Amygdala (tissue), 56 donors: ENCODE data around the gene WDR64.

Experiments used
- DNase-seq, 56 donors: peaks; one replicate each; lab custom pipeline; 2025; lab: John Stamatoyannopoulos, UW

Gene WDR64

GRCh38 chr1:241652012-241652411, at the start of gene WDR64:
Gene WDR64, plus strand, starts transcription at chr1:241652281. Its CDS starts 204 bp downstream, at chr1:241652485.
- DNase-seq = no peak

GRCh38 chr1:241603731-241604245, 48.3 kb upstream of the WDR64 start:
- no peak for DNase-seq

GRCh38 chr1:241605146-241605805, 46.8 kb upstream of the WDR64 start:
- DNase-seq = no peak

GRCh38 chr1:241606544-241606943, 45.5 kb upstream of the WDR64 start:
- no peak for DNase-seq

GRCh38 chr1:241607497-241607896, 44.6 kb upstream of the WDR64 start:
- no peak for DNase-seq

GRCh38 chr1:241608379-241609033, 43.6 kb upstream of the WDR64 start:
- DNase-seq = no peak

GRCh38 chr1:241610056-241610815, 41.8 kb upstream of the WDR64 start:
- DNase-seq = peak in 1 of 56 donors; percentile 5

- no peak for DNase-seq
Observed at GRCh38 chr1:241611063-241611462, 41.0 kb upstream of the WDR64 start.

- no peak for DNase-seq
Observed at GRCh38 chr1:241611736-241612135, 40.3 kb upstream of the WDR64 start.

GRCh38 chr1:241612533-241613477, 39.3 kb upstream of the WDR64 start:
- no peak for DNase-seq

GRCh38 chr1:241614144-241614543, 37.9 kb upstream of the WDR64 start:
- no peak for DNase-seq

- no peak for DNase-seq
Observed at GRCh38 chr1:241614572-241614971, 37.5 kb upstream of the WDR64 start.

- DNase-seq = no peak
Observed at GRCh38 chr1:241615043-241615974, 36.8 kb upstream of the WDR64 start.

- DNase-seq = no peak
Observed at GRCh38 chr1:241617426-241617825, 34.7 kb upstream of the WDR64 start.

- DNase-seq = no peak
Observed at GRCh38 chr1:241622669-241623068, 29.4 kb upstream of the WDR64 start.

- no peak for DNase-seq
Observed at GRCh38 chr1:241624935-241625334, 27.1 kb upstream of the WDR64 start.

GRCh38 chr1:241627453-241628259, 24.4 kb upstream of the WDR64 start:
- DNase-seq = peak in 2 of 56 donors; percentile 16 to 35

GRCh38 chr1:241630005-241630404, 22.1 kb upstream of the WDR64 start:
- no peak for DNase-seq
